NB4 (cell line): ENCODE data around the gene MRPL12.

Source experiments
- POLR2A ChIP-seq: IDR thresholded peaks from 2 replicates; pipeline ENCODE4 v1.6.1; 2011; ENCODE audit warnings: mild to moderate bottlenecking; ENCODE audit not compliant: insufficient read length; ENCODE audit errors: extremely low read depth
- TF ChIP-seq, protein P1 (sequence below): IDR thresholded peaks from one replicate; pipeline ENCODE4 v1.5.1; 2012; ENCODE audit warnings: low read depth, low read length
- TF ChIP-seq, protein P2 (sequence below): IDR thresholded peaks from 2 replicates; pipeline ENCODE4 v1.6.1; 2011; ENCODE audit warnings: low read depth, low read length

DNA sequence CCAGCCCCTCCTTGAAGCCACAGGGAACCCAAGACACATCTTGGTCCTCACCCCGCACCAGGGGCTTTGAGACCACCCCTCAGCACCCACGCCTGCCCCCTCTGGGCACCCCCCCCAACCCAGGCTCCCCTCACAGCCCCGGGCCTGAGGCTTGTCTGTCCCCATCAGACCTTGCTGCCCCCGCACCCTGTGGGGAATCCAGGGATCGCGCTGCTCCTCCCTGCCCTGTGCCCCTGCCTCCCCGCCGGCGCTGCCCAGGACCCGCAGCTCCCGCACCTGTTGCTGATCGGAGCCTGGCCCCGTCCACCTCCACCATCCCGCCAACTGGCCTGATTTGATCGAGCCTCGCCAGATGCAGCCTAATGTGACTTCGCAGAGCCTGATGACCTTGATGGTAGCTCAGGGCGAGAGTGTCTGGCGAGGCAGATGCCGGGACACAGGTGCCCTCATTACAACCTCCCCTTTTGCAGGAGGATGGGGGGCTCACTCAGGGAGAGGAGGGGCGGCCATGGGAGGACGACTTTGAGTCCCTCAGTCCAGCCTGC lies 38.0 kb downstream of the MRPL12 start:
- TF ChIP-seq, protein P1, sequence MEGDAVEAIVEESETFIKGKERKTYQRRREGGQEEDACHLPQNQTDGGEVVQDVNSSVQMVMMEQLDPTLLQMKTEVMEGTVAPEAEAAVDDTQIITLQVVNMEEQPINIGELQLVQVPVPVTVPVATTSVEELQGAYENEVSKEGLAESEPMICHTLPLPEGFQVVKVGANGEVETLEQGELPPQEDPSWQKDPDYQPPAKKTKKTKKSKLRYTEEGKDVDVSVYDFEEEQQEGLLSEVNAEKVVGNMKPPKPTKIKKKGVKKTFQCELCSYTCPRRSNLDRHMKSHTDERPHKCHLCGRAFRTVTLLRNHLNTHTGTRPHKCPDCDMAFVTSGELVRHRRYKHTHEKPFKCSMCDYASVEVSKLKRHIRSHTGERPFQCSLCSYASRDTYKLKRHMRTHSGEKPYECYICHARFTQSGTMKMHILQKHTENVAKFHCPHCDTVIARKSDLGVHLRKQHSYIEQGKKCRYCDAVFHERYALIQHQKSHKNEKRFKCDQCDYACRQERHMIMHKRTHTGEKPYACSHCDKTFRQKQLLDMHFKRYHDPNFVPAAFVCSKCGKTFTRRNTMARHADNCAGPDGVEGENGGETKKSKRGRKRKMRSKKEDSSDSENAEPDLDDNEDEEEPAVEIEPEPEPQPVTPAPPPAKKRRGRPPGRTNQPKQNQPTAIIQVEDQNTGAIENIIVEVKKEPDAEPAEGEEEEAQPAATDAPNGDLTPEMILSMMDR, result no peak
- no peak for TF ChIP-seq POLR2A
- TF ChIP-seq, protein P2, sequence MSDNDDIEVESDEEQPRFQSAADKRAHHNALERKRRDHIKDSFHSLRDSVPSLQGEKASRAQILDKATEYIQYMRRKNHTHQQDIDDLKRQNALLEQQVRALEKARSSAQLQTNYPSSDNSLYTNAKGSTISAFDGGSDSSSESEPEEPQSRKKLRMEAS, result no peak
